Activated CD8-positive, alpha-beta T cell treated with anti-CD3 and anti-CD28 coated beads for 36 hours (primary cell): Measurements from ENCODE around the gene NUP88. TPM values are rescaled to one million over a fixed set of nuclear protein-coding genes. Genes with fewer than 3 reads are reported as not detected.
"Not testable (repeated sequence)": the region's sequence is repeated elsewhere in the genome, so short reads cannot be mapped to it uniquely, and the experiment has no call there.

Source experiments
- ATAC-seq: fragments of 200-7000 bp; cut with Tn5 transposase; one replicate; pipeline ENCODE4 v1.10.0; 2021; ENCODE audit warnings: mild to moderate bottlenecking, moderate library complexity
- CTCF ChIA-PET: fragments of 350-600 bp; sonication (Branson Sonifier 250); formaldehyde crosslinking; loops from one replicate; lab custom pipeline; 2021; ENCODE audit warnings: antibody characterized with exemption; lab: Charles Lee
- POLR2A ChIA-PET: fragments of 350-600 bp; sonication (Branson Sonifier 250); formaldehyde crosslinking; loops from one replicate; lab custom pipeline; 2021; ENCODE audit warnings: antibody characterized with exemption; lab: Charles Lee
- DNase-seq: peaks from one replicate; pipeline ENCODE4 v3.0.0-alpha.2; 2020
- H3K27ac Mint-ChIP-seq: one replicate; pipeline ENCODE4 v1.8.0; 2021; ENCODE audit warnings: mild to moderate bottlenecking, mixed read lengths
- H3K27me3 Mint-ChIP-seq: one replicate; pipeline ENCODE4 v1.8.0; 2021; ENCODE audit warnings: mixed read lengths
- H3K36me3 Mint-ChIP-seq: one replicate; pipeline ENCODE4 v1.8.0; 2021; ENCODE audit warnings: low read depth, mixed read lengths
- H3K4me1 Mint-ChIP-seq: one replicate; pipeline ENCODE4 v1.8.0; 2021; ENCODE audit warnings: low read depth, mixed read lengths
- H3K4me3 Mint-ChIP-seq: one replicate; pipeline ENCODE4 v1.8.0; 2021; ENCODE audit warnings: mild to moderate bottlenecking, moderate library complexity, mixed read lengths
- H3K9me3 Mint-ChIP-seq: one replicate; pipeline ENCODE4 v1.8.0; 2021; ENCODE audit warnings: mixed read lengths
- intact Hi-C: fragments of 100-400 bp; cut with micrococcal nuclease; formaldehyde crosslinking; loops from one replicate; pipeline ENCODE4 v1.10.0; 2022
- total RNA-seq, 2 experiments: library from RNA; stranded (reverse); gene quantifications; one replicate each; pipeline ENCODE4 v1.2.3, GENCODE V29; 2021
- TF ChIP-seq, protein P1 (sequence below): fragments of 200-600 bp; IDR thresholded peaks from one replicate; pipeline ENCODE4 v1.8.0; 2022; ENCODE audit warnings: antibody characterized with exemption, mild to moderate bottlenecking

NUP88 gene
- total RNA-seq, 2 experiments from 2014 or later, result 140 to 141 TPM

- no peak for DNase-seq
- ChIA-PET POLR2A (interaction anchor here (1.1 to 2.2 kb wide), 5 partner anchors 9 to 55 kb away, joined by 3 to 7 read pairs (median 5); partner anchors contain the start of genes NUP88 and RPAIN), CTCF (interaction anchor here (0.7 to 1.4 kb wide), 2 partner anchors 9 kb away, joined by 3 to 6 read pairs; no protein-coding TSS in a partner anchor)
- H3K27ac Mint-ChIP-seq, result peak overlapping the region; percentile 75
- peaks cover 26% of the 10 kb centered on the region for H3K4me1 Mint-ChIP-seq
- no peak for ATAC-seq
- no peaks in the 10 kb centered on the region for H3K27me3 Mint-ChIP-seq
- no peaks in the 10 kb centered on the region for H3K9me3 Mint-ChIP-seq
- TF ChIP-seq, protein P1, sequence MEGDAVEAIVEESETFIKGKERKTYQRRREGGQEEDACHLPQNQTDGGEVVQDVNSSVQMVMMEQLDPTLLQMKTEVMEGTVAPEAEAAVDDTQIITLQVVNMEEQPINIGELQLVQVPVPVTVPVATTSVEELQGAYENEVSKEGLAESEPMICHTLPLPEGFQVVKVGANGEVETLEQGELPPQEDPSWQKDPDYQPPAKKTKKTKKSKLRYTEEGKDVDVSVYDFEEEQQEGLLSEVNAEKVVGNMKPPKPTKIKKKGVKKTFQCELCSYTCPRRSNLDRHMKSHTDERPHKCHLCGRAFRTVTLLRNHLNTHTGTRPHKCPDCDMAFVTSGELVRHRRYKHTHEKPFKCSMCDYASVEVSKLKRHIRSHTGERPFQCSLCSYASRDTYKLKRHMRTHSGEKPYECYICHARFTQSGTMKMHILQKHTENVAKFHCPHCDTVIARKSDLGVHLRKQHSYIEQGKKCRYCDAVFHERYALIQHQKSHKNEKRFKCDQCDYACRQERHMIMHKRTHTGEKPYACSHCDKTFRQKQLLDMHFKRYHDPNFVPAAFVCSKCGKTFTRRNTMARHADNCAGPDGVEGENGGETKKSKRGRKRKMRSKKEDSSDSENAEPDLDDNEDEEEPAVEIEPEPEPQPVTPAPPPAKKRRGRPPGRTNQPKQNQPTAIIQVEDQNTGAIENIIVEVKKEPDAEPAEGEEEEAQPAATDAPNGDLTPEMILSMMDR, result no peak
- H3K36me3 Mint-ChIP-seq, result peaks cover 64% of the 10 kb centered on the region
- intact Hi-C loops, result no loop called here
- H3K4me3 Mint-ChIP-seq, result no peak overlapping the region
These were observed 12.6 kb upstream of the NUP88 start for GRCh38 chr17:5431949-5432556.

DNA sequence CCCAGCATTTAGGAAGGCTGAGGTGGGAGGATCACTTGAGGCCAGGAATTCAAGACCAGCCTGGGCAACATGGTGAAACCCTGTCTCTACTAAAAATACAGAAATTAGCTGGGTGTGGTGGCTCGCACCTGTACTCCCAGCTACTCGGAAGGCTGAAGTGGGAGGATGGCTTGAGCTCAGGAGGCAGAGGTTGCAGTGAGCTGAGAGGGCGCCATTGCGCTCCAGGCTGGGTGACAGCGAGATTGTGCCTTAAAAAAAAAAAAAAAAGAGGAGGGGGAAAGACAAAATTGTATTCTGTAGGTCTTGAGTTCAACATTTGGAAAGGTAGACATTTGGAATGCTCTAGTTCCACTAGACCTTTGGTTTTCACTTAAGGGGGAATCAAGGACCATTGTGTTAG lies 11.8 kb upstream of the NUP88 start:
- ChIA-PET POLR2A (interaction anchor here (0.8 to 1.2 kb wide), 4 partner anchors 8 to 14 kb away, joined by 3 to 4 read pairs (median 3); partner anchors contain the start of genes C1QBP and NUP88), CTCF (interaction anchor here (7.7 kb wide), 1 partner anchor 8 kb away, joined by 68 read pairs; the partner anchor contains the start of gene C1QBP)
- H3K27me3 Mint-ChIP-seq, H3K4me3 Mint-ChIP-seq, H3K9me3 Mint-ChIP-seq, DNase-seq, intact Hi-C loops, ATAC-seq: not testable (repeated sequence)
- peaks cover 20% of the 10 kb centered on the region for H3K4me1 Mint-ChIP-seq
- H3K27ac Mint-ChIP-seq, result peak overlapping the region; percentile 75
- H3K36me3 Mint-ChIP-seq, result peaks cover 57% of the 10 kb centered on the region

DNA sequence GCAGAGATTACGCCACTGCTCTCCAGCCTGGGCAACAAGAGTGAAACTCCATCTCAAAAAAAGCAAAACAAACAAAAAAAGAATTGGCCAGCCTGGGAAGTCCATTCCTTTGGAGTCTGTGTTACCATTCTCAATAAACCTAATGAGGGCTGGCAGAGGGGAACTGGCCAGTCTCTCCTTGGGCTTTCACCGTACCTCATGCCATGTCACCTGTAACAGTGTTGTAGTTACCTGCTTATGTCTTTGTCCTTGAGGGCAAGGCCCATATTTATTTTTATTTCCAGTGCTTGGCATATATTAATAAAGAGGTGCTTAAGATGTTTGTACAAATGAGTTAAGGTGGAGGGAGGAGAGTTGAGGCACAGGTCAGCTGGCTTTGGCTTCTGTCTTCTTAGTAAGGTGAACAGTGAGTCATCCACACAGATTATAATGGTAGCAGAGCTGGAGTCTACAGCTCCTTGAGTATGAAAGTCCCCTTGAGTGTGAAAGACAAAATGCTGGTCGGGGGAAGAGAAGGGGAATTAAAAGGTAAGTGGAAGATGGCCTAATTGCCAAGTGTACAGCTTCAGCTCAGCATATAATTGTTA lies 11.0 kb upstream of the NUP88 start:
- H3K4me3 Mint-ChIP-seq, result no peak overlapping the region
- TF ChIP-seq, protein P1, result no peak
- ChIA-PET CTCF (interaction anchor here (7.7 kb wide), 1 partner anchor 8 kb away, joined by 68 read pairs; the partner anchor contains the start of gene C1QBP), POLR2A (interaction anchor here (0.6 to 1.2 kb wide), 6 partner anchors 9 to 251 kb away, joined by 3 to 4 read pairs (median 3); partner anchors contain the start of genes C1QBP and NUP88)
- H3K9me3 Mint-ChIP-seq, result no peaks in the 10 kb centered on the region
- DNase-seq (no peak), ATAC-seq (peak; percentile 45)
- H3K4me1 Mint-ChIP-seq, result peaks cover 18% of the 10 kb centered on the region
- intact Hi-C loops, result no loop called here
- peaks cover 57% of the 10 kb centered on the region for H3K36me3 Mint-ChIP-seq
- no peaks in the 10 kb centered on the region for H3K27me3 Mint-ChIP-seq
- peak overlapping the region; percentile 75 for H3K27ac Mint-ChIP-seq

GRCh38 chr17:5429191-5429887 lies 9.9 kb upstream of the NUP88 start:
- H3K27ac Mint-ChIP-seq, result peak overlapping the region; percentile 43
- ATAC-seq, result no peak
- intact Hi-C loops, result no loop called here
- TF ChIP-seq, protein P1, result no peak
- H3K36me3 Mint-ChIP-seq, result peaks cover 53% of the 10 kb centered on the region
- ChIA-PET CTCF (interaction anchor here (7.7 kb wide), 1 partner anchor 9 kb away, joined by 68 read pairs; the partner anchor contains the start of gene C1QBP), POLR2A (interaction anchor here (0.7 to 2.7 kb wide), 6 partner anchors 9 to 38 kb away, joined by 3 to 9 read pairs (median 4); partner anchors contain the start of genes C1QBP, NUP88 and RPAIN)
- no peaks in the 10 kb centered on the region for H3K27me3 Mint-ChIP-seq
- no peak overlapping the region for H3K4me3 Mint-ChIP-seq
- peaks cover 15% of the 10 kb centered on the region for H3K4me1 Mint-ChIP-seq
- no peaks in the 10 kb centered on the region for H3K9me3 Mint-ChIP-seq
- DNase-seq, result no peak

- Mint-ChIP-seq H3K4me1 (peaks cover 32% of the 10 kb centered on the region), H3K27ac (no peak overlapping the region), H3K27me3 (no peaks in the 10 kb centered on the region), H3K4me3 (no peak overlapping the region), H3K9me3 (no peaks in the 10 kb centered on the region), H3K36me3 (peaks cover 49% of the 10 kb centered on the region)
- DNase-seq (no peak), ATAC-seq (no peak)
- TF ChIP-seq, protein P1, result no peak
- CTCF ChIA-PET, result interaction anchor here (7.7 kb wide), 1 partner anchor 13 kb away, joined by 68 read pairs; the partner anchor contains the start of gene C1QBP
- intact Hi-C loops, result no loop called here
- POLR2A ChIA-PET, result interaction anchor here (1.8 kb wide), 1 partner anchor 9 kb away, joined by 7 read pairs; no protein-coding TSS in a partner anchor
These were observed 6.4 kb upstream of the NUP88 start for GRCh38 chr17:5425826-5426225.
